Muscle of leg (tissue), 16 donors: ENCODE data around the gene JAG2. TPM values are rescaled to one million over a fixed set of nuclear protein-coding genes. Genes with fewer than 3 reads are reported as not detected.

ENCODE experiments used
- DNase-seq: peaks from one replicate; pipeline ENCODE4 v3.0.0; 2013
- H3K27ac ChIP-seq: one replicate; pipeline ENCODE4 v1.5.1; 2013; ENCODE audit warnings: mild to moderate bottlenecking, low read length, control low read depth
- H3K27me3 ChIP-seq: one replicate; pipeline ENCODE4 v1.6.1; 2013; ENCODE audit warnings: low read length; ENCODE audit not compliant: control insufficient read depth, insufficient read depth
- H3K36me3 ChIP-seq: one replicate; pipeline ENCODE4 v1.6.1; 2013; ENCODE audit warnings: low read length; ENCODE audit not compliant: control insufficient read depth, insufficient read depth
- H3K4me1 ChIP-seq: one replicate; pipeline ENCODE4 v1.6.1; 2013; ENCODE audit warnings: low read length; ENCODE audit not compliant: control insufficient read depth, insufficient read depth
- H3K4me3 ChIP-seq: one replicate; pipeline ENCODE4 v1.5.1; 2013; ENCODE audit warnings: low read length, control low read depth
- H3K9me3 ChIP-seq: replicated peaks from 2 replicates; pipeline ENCODE4 v1.6.1; 2013; ENCODE audit warnings: low read depth, low read length; ENCODE audit not compliant: control insufficient read depth
- WGBS: methylation state at CpG from one replicate; pipeline ENCODE4 v1.1.5; 2013; ENCODE audit warnings: missing lambda C conversion rate; ENCODE audit not compliant: insufficient coverage; 5-methylcytosine and 5-hydroxymethylcytosine counted together
- long read RNA-seq, 11 donors: transcript quantifications; one replicate each; lab custom pipeline, GENCODE V29; 2026
- polyA plus RNA-seq, 8 donors: library from polyadenylated mRNA; unstranded; fragments of 120-200 nt; gene quantifications; one replicate each; pipeline versions ENCODE4 v1.2.1 to v1.2.3, GENCODE V29; 2013; ENCODE audit warnings: inconsistent platforms in 1 of 8, low replicate concordance in 1 of 8; ENCODE audit not compliant: insufficient read length in 8 of 8, insufficient read depth in 1 of 8
- total RNA-seq: library from RNA; stranded (reverse); fragments of 120-200 nt; gene quantifications from one replicate; pipeline ENCODE4 v1.2.4, GENCODE V29; 2013

The JAG2 gene
- 23.8 TPM for total RNA-seq
- 10 to 100 TPM; 24.5 to 53.7 (median 46.1) TPM for polyA plus RNA-seq
- long read RNA-seq, donor 1: 0 reads
- long read RNA-seq, donor 2: 0 reads
- long read RNA-seq, donor 3, full-length matches to known transcripts: 3 of 14 reads
- long read RNA-seq, donor 3, partial matches to known transcripts: 11 of 14 reads
- long read RNA-seq, donor 3, other reads (novel, unspliced or antisense): 0 of 14 reads
- long read RNA-seq, donor 4, full-length matches to known transcripts: 3 of 3 reads
- long read RNA-seq, donor 4, partial matches to known transcripts: 0 of 3 reads
- long read RNA-seq, donor 4, other reads (novel, unspliced or antisense): 0 of 3 reads
- long read RNA-seq, donor 5, full-length matches to known transcripts: 4 of 4 reads
- long read RNA-seq, donor 5, partial matches to known transcripts: 0 of 4 reads
- long read RNA-seq, donor 5, other reads (novel, unspliced or antisense): 0 of 4 reads
- long read RNA-seq, donor 6, full-length matches to known transcripts: 2 of 23 reads
- long read RNA-seq, donor 6, partial matches to known transcripts: 21 of 23 reads
- long read RNA-seq, donor 6, other reads (novel, unspliced or antisense): 0 of 23 reads
- long read RNA-seq, donor 7, full-length matches to known transcripts: 1 of 1 reads
- long read RNA-seq, donor 7, partial matches to known transcripts: 0 of 1 reads
- long read RNA-seq, donor 7, other reads (novel, unspliced or antisense): 0 of 1 reads
- long read RNA-seq, donor 8: 0 reads
- long read RNA-seq, donor 9: 0 reads
- long read RNA-seq, donor 10: 0 reads
- long read RNA-seq, donor 11, full-length matches to known transcripts: 1 of 1 reads
- long read RNA-seq, donor 11, partial matches to known transcripts: 0 of 1 reads
- long read RNA-seq, donor 11, other reads (novel, unspliced or antisense): 0 of 1 reads

- peak within 1 kb of the TSS; percentile 27 for H3K4me3 ChIP-seq
- peak within 1 kb of the TSS; percentile 13 for H3K27ac ChIP-seq
- peaks cover 78% of the 10 kb centered on the region for H3K4me1 ChIP-seq
- DNase-seq: peak; percentile 47
- WGBS: under 1% methylated on average over 82 of the region's 84 CpGs
- H3K9me3 ChIP-seq: no peaks in the 10 kb centered on the region
- no peaks in the 10 kb centered on the region for H3K36me3 ChIP-seq
- peaks cover 30% of the 10 kb centered on the region for H3K27me3 ChIP-seq
These were observed at the start of gene JAG2 for GRCh38 chr14:105168496-105168978. Gene JAG2 (minus strand): TSS chr14:105168776. CDS start chr14:105168420, 356 bp downstream.

GRCh38 chr14:105217774-105218173 lies 49.2 kb upstream of the JAG2 start:
- 84% methylated on average over 10 of the region's 11 CpGs for WGBS
- no peak overlapping the region for H3K4me3 ChIP-seq
- H3K36me3 ChIP-seq: peaks cover 63% of the 10 kb centered on the region
- H3K9me3 ChIP-seq: no peaks in the 10 kb centered on the region
- no peaks in the 10 kb centered on the region for H3K27me3 ChIP-seq
- no peak overlapping the region for H3K27ac ChIP-seq
- DNase-seq: no peak
- peaks cover 30% of the 10 kb centered on the region for H3K4me1 ChIP-seq

GRCh38 chr14:105216490-105217247 lies 48.1 kb upstream of the JAG2 start:
- no peak overlapping the region for H3K4me3 ChIP-seq
- WGBS: 81% methylated on average over 27 of the region's 30 CpGs
- H3K4me1 ChIP-seq: peaks cover 41% of the 10 kb centered on the region
- H3K27me3 ChIP-seq: no peaks in the 10 kb centered on the region
- no peak for DNase-seq
- H3K9me3 ChIP-seq: no peaks in the 10 kb centered on the region
- H3K36me3 ChIP-seq: peaks cover 62% of the 10 kb centered on the region
- no peak overlapping the region for H3K27ac ChIP-seq

GRCh38 chr14:105215602-105216001 lies 47.0 kb upstream of the JAG2 start:
- H3K36me3 ChIP-seq: peaks cover 58% of the 10 kb centered on the region
- H3K4me1 ChIP-seq: peaks cover 45% of the 10 kb centered on the region
- H3K9me3 ChIP-seq: no peaks in the 10 kb centered on the region
- no peak for DNase-seq
- no peak overlapping the region for H3K27ac ChIP-seq
- H3K27me3 ChIP-seq: no peaks in the 10 kb centered on the region
- 100% methylated on average over 2 of the region's 3 CpGs for WGBS
- no peak overlapping the region for H3K4me3 ChIP-seq

GRCh38 chr14:105214324-105214915 lies 45.8 kb upstream of the JAG2 start:
- H3K4me3 ChIP-seq: no peak overlapping the region
- 62% methylated on average over 11 of the region's 14 CpGs for WGBS
- H3K27me3 ChIP-seq: no peaks in the 10 kb centered on the region
- no peaks in the 10 kb centered on the region for H3K9me3 ChIP-seq
- DNase-seq: no peak
- H3K27ac ChIP-seq: peak overlapping the region; percentile 20
- H3K4me1 ChIP-seq: peaks cover 45% of the 10 kb centered on the region
- H3K36me3 ChIP-seq: peaks cover 56% of the 10 kb centered on the region

- Histone ChIP-seq H3K9me3 (no peaks in the 10 kb centered on the region), H3K4me1 (peaks cover 45% of the 10 kb centered on the region), H3K27me3 (no peaks in the 10 kb centered on the region), H3K27ac (peak overlapping the region; percentile 71), H3K4me3 (no peak overlapping the region), H3K36me3 (peaks cover 52% of the 10 kb centered on the region)
- WGBS: 71% methylated on average over 1 of the region's 10 CpGs
- peak; percentile 70 for DNase-seq
These were observed 44.8 kb upstream of the JAG2 start for GRCh38 chr14:105213361-105213760.

GRCh38 chr14:105212541-105213300 lies 44.1 kb upstream of the JAG2 start:
- Histone ChIP-seq H3K27me3 (no peaks in the 10 kb centered on the region), H3K4me1 (peaks cover 45% of the 10 kb centered on the region), H3K4me3 (no peak overlapping the region), H3K9me3 (no peaks in the 10 kb centered on the region), H3K27ac (peak overlapping the region; percentile 71), H3K36me3 (peaks cover 47% of the 10 kb centered on the region)
- peak; percentile 79 for DNase-seq
- 51% methylated on average over 12 of the region's 18 CpGs for WGBS

- Histone ChIP-seq H3K36me3 (peaks cover 37% of the 10 kb centered on the region), H3K9me3 (no peaks in the 10 kb centered on the region), H3K27me3 (no peaks in the 10 kb centered on the region), H3K4me3 (no peak overlapping the region), H3K4me1 (peaks cover 47% of the 10 kb centered on the region), H3K27ac (no peak overlapping the region)
- 85% methylated on average over 9 of the region's 9 CpGs for WGBS
- no peak for DNase-seq
These were observed 43.1 kb upstream of the JAG2 start for GRCh38 chr14:105211758-105212089.
